Vagina (tissue), 2 donors: ENCODE measurements around the gene ATAD3B. TPM values are rescaled to one million over a fixed set of nuclear protein-coding genes. Genes with fewer than 3 reads are reported as not detected.

ENCODE experiments used
- DNase-seq, 2 donors: peaks; one replicate each; pipeline ENCODE4 v3.0.0-alpha.2; 2017; ENCODE audit errors: extremely low spot score in 2 of 2
- H3K27ac ChIP-seq: fragments of 200-600 bp; sonication (generic); one replicate; pipeline ENCODE4 v1.5.1; 2019
- H3K27me3 ChIP-seq: fragments of 200-600 bp; sonication (generic); one replicate; pipeline ENCODE4 v1.5.1; 2019
- H3K36me3 ChIP-seq, 2 donors: fragments of 200-600 bp; sonication (generic); one replicate each; pipeline ENCODE4 v1.5.1; 2017 to 2019
- H3K4me1 ChIP-seq: fragments of 200-600 bp; sonication (generic); one replicate; pipeline ENCODE4 v1.5.1; 2019
- H3K4me3 ChIP-seq, 2 donors: fragments of 200-600 bp; sonication (generic); 1 replicate in 1 of 2; 2 replicates in 1 of 2; pipeline ENCODE4 v1.5.1; 2016 to 2019
- H3K9me3 ChIP-seq: fragments of 200-600 bp; sonication (generic); one replicate; pipeline ENCODE4 v1.5.1; 2019
- POLR2A ChIP-seq, 2 donors: fragments of 450-650 bp; IDR thresholded peaks; one replicate each; pipeline ENCODE4 v1.6.1; 2017; ENCODE audit warnings: antibody characterized with exemption in 2 of 2, mild to moderate bottlenecking in 2 of 2, moderate library complexity in 2 of 2
- POLR2AphosphoS5 ChIP-seq, 2 donors: sonication (generic); formaldehyde crosslinking; IDR thresholded peaks; one replicate each; pipeline ENCODE4 v1.9.0; 2017; ENCODE audit warnings: antibody characterized with exemption in 2 of 2, mild to moderate bottlenecking in 2 of 2, low read depth in 1 of 2; ENCODE audit not compliant: insufficient read depth in 1 of 2
- intact Hi-C: fragments of 100-400 bp; cut with DNase I; formaldehyde crosslinking; loops from one replicate; pipeline ENCODE4 v1.15.1; 2023
- total RNA-seq: library from RNA; depleted of rRNA; stranded (reverse); fragments of >200 nt; gene quantifications from one replicate; pipeline ENCODE4 v1.2.3, GENCODE V29; 2016
- TF ChIP-seq, protein P1 (sequence below), 3 experiments: fragments of 450-650 bp in 2 of 3; fragments of 200-600 bp in 1 of 3; sonication (generic) in 1 of 3; IDR thresholded peaks; one replicate each; pipeline ENCODE4 v1.5.1; 2017 to 2019; ENCODE audit warnings: antibody characterized with exemption in 3 of 3, mild to moderate bottlenecking in 2 of 3, moderate library complexity in 2 of 3

The ATAD3B gene
- total RNA-seq, 1 donor from 2014 or later = 17.7 TPM

- DNase-seq = no peak
- H3K4me1 ChIP-seq = peaks cover 11% of the 10 kb centered on the region
- TF ChIP-seq, protein P1, sequence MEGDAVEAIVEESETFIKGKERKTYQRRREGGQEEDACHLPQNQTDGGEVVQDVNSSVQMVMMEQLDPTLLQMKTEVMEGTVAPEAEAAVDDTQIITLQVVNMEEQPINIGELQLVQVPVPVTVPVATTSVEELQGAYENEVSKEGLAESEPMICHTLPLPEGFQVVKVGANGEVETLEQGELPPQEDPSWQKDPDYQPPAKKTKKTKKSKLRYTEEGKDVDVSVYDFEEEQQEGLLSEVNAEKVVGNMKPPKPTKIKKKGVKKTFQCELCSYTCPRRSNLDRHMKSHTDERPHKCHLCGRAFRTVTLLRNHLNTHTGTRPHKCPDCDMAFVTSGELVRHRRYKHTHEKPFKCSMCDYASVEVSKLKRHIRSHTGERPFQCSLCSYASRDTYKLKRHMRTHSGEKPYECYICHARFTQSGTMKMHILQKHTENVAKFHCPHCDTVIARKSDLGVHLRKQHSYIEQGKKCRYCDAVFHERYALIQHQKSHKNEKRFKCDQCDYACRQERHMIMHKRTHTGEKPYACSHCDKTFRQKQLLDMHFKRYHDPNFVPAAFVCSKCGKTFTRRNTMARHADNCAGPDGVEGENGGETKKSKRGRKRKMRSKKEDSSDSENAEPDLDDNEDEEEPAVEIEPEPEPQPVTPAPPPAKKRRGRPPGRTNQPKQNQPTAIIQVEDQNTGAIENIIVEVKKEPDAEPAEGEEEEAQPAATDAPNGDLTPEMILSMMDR (IDR thresholded peaks at IDR 0.05) = no peak
- TF ChIP-seq POLR2AphosphoS5 (IDR thresholded peaks at IDR 0.05; ENCODE audit: insufficient read depth in 1 of 2, low read depth in 1 of 2) = no peak
- intact Hi-C loops = no loop called here
- no peaks in the 10 kb centered on the region for H3K27me3 ChIP-seq
- no peak overlapping the region for H3K27ac ChIP-seq
- H3K36me3 ChIP-seq = no peaks in the 10 kb centered on the region
- no peaks in the 10 kb centered on the region for H3K9me3 ChIP-seq
- no peak overlapping the region for H3K4me3 ChIP-seq
Measured at GRCh38 chr1:1534401-1535154, 63.0 kb downstream of the ATAD3B start.

DNA sequence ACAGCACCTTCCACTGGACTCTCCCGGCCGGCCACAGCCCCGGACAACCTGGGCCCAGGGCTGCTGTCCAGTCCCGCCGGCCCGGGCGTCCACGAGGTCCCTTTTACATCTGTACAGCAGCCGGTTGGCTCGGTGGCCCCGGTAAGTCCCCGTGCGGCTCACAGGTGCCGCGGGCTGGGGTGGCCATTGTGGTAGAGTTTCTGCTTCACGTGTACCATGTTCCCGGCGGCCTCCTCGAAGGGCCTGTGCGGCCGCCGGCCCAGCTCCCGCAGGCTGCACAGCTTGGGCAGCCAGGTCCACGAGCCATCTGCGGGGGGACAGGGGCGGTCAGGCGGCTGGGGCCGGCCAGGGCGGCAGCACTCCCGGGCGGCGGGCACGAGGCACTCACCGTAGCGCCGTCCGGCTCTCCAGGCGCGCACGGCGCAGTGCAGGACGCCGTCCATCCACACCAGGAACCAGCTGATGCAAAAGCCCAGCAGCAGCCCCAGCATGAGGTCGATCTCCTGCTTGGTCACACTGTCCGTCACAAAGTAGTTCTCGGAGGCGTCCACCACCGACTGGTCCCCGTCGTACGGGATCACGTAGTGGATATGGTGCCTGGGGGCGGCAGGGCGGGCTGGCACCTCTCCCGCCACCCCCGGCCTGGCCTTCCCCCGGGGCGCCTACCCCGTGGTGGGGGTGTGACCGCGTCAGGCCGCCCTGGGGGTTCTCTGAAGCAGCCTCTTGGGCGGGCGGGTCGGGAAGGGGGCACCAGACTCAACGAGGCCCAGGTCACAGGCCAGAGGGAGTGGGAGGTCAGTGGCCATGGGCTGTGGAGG is 63.8 kb downstream of the ATAD3B start:
- TF ChIP-seq, protein P1 (IDR thresholded peaks at IDR 0.05) = no peak
- TF ChIP-seq POLR2AphosphoS5 (IDR thresholded peaks at IDR 0.05; ENCODE audit: insufficient read depth in 1 of 2, low read depth in 1 of 2) = no peak
- no peak for TF ChIP-seq POLR2A (IDR thresholded peaks at IDR 0.05)
- DNase-seq = no peak

DNA sequence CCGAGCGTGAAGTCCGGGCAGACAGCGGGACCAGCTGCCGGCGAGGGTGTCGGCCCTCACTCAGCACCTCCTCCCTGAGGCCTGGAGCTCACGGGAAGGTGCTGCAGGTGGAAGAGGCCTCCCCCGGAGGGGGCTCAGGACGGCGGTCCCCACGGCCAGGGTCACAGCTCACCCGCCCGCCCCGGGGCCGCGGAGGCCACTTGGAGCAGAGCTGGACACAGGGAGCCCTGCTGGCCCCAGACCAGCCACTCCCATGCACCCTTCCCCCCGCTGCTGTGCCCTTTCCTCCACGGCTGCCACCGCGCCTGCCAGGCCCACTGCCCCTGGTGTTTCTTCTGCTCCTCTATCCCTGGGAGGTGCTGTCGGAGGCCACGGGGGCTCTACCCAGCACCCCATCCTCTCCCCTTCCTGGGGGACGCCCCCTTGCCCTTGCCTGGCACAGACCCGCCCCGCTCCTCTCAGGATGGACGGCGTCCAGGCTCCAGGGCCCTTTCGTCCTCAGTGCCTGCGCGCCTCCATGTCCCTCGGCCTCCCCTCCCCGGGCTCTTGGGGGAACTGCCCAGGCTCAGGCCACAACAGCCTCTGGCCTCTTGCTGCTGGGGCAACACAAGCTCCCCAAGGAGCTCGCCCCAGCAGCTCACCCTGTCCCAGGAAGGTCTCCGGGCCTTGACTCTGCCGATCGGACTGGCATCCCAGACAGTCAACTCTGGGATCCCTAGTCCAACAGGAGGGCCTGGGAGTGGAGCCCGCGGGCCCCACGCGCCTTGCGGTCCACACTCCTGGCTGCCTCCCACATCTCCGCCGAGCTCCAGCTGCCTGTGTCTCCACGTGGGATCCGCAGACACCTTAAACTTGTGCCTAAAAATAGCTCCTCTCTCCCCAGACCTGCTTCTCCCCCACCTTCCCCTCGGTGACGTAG is 64.7 kb downstream of the ATAD3B start:
- Histone ChIP-seq H3K9me3 (no peaks in the 10 kb centered on the region), H3K4me1 (peaks cover 22% of the 10 kb centered on the region), H3K27me3 (no peaks in the 10 kb centered on the region), H3K36me3 (no peaks in the 10 kb centered on the region), H3K4me3 (no peak overlapping the region), H3K27ac (no peak overlapping the region)
- no peak for DNase-seq
- TF ChIP-seq POLR2A (IDR thresholded peaks at IDR 0.05) (no peak), POLR2AphosphoS5 (IDR thresholded peaks at IDR 0.05; ENCODE audit: insufficient read depth in 1 of 2, low read depth in 1 of 2) (no peak)
- TF ChIP-seq, protein P1 (IDR thresholded peaks at IDR 0.05) = no peak
- intact Hi-C loops = no loop called here

More for the DNA sequence above, 63.8 kb downstream of the ATAD3B start:
- intact Hi-C loops = no loop called here
- Histone ChIP-seq H3K9me3 (no peaks in the 10 kb centered on the region), H3K27ac (no peak overlapping the region), H3K36me3 (no peaks in the 10 kb centered on the region), H3K27me3 (no peaks in the 10 kb centered on the region), H3K4me3 (no peak overlapping the region), H3K4me1 (peaks cover 14% of the 10 kb centered on the region)

- no peak overlapping the region for H3K4me3 ChIP-seq
- no peak overlapping the region for H3K27ac ChIP-seq
- no peaks in the 10 kb centered on the region for H3K36me3 ChIP-seq
- H3K4me1 ChIP-seq = peaks cover 22% of the 10 kb centered on the region
- TF ChIP-seq POLR2A (IDR thresholded peaks at IDR 0.05) (no peak), POLR2AphosphoS5 (IDR thresholded peaks at IDR 0.05; ENCODE audit: insufficient read depth in 1 of 2, low read depth in 1 of 2) (no peak)
- TF ChIP-seq, protein P1 (IDR thresholded peaks at IDR 0.05) = no peak
- DNase-seq = no peak
- H3K9me3 ChIP-seq = no peaks in the 10 kb centered on the region
- no peaks in the 10 kb centered on the region for H3K27me3 ChIP-seq
- intact Hi-C loops = no loop called here
Measured at GRCh38 chr1:1536938-1537546, 65.5 kb downstream of the ATAD3B start.
